Mesothelial cell of epicardium (in vitro differentiated cells): ENCODE results near the gene SLAMF7. TPM values are rescaled to one million over a fixed set of nuclear protein-coding genes. Genes with fewer than 3 reads are reported as not detected.

Experiments
- DNase-seq, 2 experiments: peaks; one replicate each; pipeline ENCODE4 v3.0.0; 2021; ENCODE audit warnings: low spot score in 2 of 2; ENCODE audit not compliant: unreplicated experiment in 2 of 2
- H3K27ac Mint-ChIP-seq: 2 replicates; pipeline ENCODE4 v1.8.0; 2021; ENCODE audit warnings: mixed read lengths
- H3K27me3 Mint-ChIP-seq: 2 replicates; pipeline ENCODE4 v1.8.0; 2021; ENCODE audit warnings: low read depth, mixed read lengths
- H3K36me3 Mint-ChIP-seq: 2 replicates; pipeline ENCODE4 v1.8.0; 2021; ENCODE audit warnings: mixed read lengths
- H3K4me1 Mint-ChIP-seq: 2 replicates; pipeline ENCODE4 v1.8.0; 2021; ENCODE audit warnings: mixed read lengths
- H3K4me3 Mint-ChIP-seq: 2 replicates; pipeline ENCODE4 v1.8.0; 2021; ENCODE audit warnings: mild to moderate bottlenecking, moderate library complexity, mixed read lengths
- H3K9me3 Mint-ChIP-seq: 2 replicates; pipeline ENCODE4 v1.8.0; 2021; ENCODE audit warnings: mixed read lengths
- total RNA-seq: library from RNA; stranded (reverse); gene quantifications from 3 replicates; pipeline ENCODE4 v1.2.1, GENCODE V29; 2021
- TF ChIP-seq, protein P1 (sequence below): fragments of 200-600 bp; sonication (generic); IDR thresholded peaks from one replicate; pipeline ENCODE4 v1.5.0; 2021; ENCODE audit warnings: antibody characterized with exemption; ENCODE audit not compliant: unreplicated experiment

SLAMF7 gene
- total RNA-seq, 1 donor from 2014 or later = not detected

DNA sequence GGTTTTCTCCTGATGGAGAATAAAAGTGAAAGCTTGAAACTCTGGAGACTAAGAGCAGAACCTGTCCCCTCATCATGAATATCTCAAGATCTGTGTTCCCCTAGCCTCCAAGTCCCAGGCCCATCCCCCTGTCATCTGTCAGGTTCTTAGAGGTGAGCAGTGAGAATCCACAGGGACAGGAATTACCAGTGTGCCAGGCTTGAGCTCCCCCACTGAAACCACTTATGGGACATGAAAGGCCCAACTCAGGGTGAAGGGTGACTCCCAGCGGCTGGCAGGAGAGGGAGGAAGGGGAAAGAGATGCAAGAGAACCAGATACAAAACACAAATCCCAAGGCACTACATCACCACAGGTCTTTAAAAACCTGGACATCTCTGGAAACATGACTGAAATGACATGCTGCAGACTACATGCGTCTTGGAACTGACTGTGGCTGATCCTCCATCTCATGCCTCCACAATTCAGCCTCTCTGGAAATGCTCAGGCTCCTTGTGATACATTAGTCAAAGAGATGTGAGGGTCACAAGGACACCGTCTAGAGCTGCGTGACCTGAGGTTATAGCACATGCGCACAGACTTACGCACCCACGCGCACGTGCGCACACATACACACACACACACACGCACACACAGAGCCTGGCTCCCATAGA, 50.1 kb downstream of the SLAMF7 start:
- Mint-ChIP-seq H3K27ac (no peak overlapping the region), H3K36me3 (no peaks in the 10 kb centered on the region), H3K4me1 (no peaks in the 10 kb centered on the region), H3K27me3 (no peaks in the 10 kb centered on the region), H3K9me3 (peaks cover 5% of the 10 kb centered on the region), H3K4me3 (no peak overlapping the region)
- TF ChIP-seq, protein P1, sequence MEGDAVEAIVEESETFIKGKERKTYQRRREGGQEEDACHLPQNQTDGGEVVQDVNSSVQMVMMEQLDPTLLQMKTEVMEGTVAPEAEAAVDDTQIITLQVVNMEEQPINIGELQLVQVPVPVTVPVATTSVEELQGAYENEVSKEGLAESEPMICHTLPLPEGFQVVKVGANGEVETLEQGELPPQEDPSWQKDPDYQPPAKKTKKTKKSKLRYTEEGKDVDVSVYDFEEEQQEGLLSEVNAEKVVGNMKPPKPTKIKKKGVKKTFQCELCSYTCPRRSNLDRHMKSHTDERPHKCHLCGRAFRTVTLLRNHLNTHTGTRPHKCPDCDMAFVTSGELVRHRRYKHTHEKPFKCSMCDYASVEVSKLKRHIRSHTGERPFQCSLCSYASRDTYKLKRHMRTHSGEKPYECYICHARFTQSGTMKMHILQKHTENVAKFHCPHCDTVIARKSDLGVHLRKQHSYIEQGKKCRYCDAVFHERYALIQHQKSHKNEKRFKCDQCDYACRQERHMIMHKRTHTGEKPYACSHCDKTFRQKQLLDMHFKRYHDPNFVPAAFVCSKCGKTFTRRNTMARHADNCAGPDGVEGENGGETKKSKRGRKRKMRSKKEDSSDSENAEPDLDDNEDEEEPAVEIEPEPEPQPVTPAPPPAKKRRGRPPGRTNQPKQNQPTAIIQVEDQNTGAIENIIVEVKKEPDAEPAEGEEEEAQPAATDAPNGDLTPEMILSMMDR = no peak
- DNase-seq = no peak

DNA sequence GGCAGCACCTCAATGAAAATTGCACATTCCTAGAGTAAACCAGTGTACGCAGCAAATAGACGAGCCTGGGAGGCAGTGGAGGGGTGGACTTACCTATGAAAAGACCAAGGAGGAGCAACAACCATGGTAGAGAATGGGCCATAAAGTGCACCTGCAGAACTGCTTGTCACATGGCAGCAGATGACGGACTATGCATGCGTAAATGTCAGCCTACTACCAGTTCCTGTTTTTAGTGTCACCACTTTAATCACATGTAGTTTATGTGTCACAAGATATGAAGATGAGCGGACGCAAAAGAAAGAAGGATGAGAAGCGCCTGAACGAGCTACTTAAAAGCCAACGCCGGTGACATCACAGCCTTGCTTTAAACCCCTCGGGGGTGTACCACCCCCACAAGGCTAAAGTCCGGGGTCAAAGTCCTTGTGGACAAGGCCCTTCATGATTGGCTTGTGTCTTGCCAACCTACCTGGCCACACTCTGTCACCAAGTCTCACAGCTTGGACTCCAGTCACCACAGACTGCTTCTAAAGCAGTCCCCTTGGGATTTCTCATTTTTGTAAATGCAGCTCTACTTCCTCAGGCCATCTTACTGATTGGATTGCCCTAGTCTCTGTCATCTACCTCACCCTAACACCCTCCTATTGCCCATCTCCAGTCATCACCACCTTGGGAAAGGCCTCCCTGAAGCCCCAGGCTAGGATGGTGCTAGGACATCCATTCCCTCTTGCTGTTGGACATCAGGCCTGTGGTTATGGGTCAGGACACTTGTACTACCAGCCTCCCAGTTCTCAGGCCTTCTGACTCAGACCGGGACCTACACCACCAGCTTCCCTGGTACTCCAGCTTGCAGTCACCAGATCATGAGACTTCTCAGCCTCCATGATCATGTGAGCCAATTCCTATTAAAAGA, 50.9 kb downstream of the SLAMF7 start:
- no peak for DNase-seq
- Mint-ChIP-seq H3K36me3 (no peaks in the 10 kb centered on the region), H3K9me3 (peaks cover 3% of the 10 kb centered on the region), H3K27ac (no peak overlapping the region), H3K27me3 (no peaks in the 10 kb centered on the region), H3K4me3 (no peak overlapping the region), H3K4me1 (no peaks in the 10 kb centered on the region)
- TF ChIP-seq, protein P1 = no peak

DNA sequence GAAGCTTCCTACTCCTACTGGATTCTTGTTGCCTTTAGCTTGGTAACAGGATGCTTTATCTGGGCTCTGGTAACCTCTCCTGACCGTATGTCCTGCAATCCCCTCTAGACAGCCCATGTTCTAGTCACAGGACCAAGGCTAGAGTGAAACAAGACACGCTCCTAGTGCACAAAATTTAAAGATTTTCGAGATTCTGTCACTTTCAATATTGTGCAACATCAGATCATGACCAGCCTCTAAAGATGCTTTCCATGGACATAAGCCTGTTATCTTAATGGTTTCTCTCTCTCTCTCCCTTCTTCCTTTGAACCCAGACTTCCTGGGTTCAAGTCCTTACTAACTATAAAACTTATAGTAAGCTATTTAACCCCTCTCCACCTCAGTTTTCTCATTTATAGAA, 55.3 kb downstream of the SLAMF7 start:
- TF ChIP-seq, protein P1 = no peak
- Mint-ChIP-seq H3K27ac (no peak overlapping the region), H3K4me1 (no peaks in the 10 kb centered on the region), H3K4me3 (no peak overlapping the region), H3K9me3 (no peaks in the 10 kb centered on the region), H3K27me3 (no peaks in the 10 kb centered on the region), H3K36me3 (no peaks in the 10 kb centered on the region)
- no peak for DNase-seq

DNA sequence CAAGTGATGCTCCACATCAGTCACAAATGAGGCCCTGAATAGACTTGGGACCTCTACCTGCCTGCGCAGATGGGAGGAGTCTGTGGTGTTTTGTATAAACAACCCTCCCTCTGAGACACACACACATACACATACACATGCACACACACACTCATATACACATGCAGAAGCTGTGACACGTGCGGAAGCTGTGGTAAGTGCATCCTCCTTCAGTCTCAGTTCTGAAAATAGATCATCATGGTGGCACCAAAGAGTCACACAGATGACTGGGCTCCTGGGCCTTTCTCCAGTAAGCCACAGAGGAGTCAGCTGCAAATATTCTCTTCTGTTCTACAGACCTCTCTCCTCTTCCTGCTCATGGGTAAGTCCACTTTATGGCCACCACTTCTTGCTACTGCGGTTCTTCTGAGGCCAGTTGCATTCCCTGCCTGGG, 56.9 kb downstream of the SLAMF7 start, which contains the start of gene LY9:
TSS of gene LY9 (plus strand) at position 224 of the 433 bp plus-strand sequence. CDS start at position 238, 14 bp downstream.
- H3K36me3 Mint-ChIP-seq = no peaks in the 10 kb centered on the region
- DNase-seq = no peak
- H3K9me3 Mint-ChIP-seq = no peaks in the 10 kb centered on the region
- H3K4me3 Mint-ChIP-seq = no peak within 1 kb of the TSS
- TF ChIP-seq, protein P1 = no peak
- H3K27me3 Mint-ChIP-seq = no peaks in the 10 kb centered on the region
- no peaks in the 10 kb centered on the region for H3K4me1 Mint-ChIP-seq
- H3K27ac Mint-ChIP-seq = no peak within 1 kb of the TSS

DNA sequence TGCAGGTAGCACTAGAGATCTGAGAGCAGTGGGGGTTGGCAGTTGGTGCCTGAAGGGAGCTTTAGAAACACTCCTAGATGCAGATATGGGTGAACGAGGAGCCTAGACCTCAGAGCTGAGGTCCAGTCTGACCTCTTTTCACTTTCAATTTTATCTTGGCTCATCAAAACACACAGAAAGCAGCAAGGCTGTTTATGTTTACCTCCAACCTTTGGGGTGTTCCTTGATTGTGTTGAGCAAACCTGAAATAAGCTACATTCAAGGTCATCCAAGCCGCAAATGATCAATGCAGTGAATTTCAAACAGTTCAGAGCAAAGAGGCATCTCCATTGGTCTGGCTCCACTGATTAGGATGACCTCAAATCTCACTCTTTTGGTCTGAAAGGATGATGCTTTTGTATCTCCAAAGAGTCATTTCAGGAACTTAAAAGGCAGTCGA, 58.2 kb downstream of the SLAMF7 start:
- TF ChIP-seq, protein P1 = no peak
- H3K27me3 Mint-ChIP-seq = no peaks in the 10 kb centered on the region
- no peak overlapping the region for H3K27ac Mint-ChIP-seq
- no peaks in the 10 kb centered on the region for H3K9me3 Mint-ChIP-seq
- no peaks in the 10 kb centered on the region for H3K36me3 Mint-ChIP-seq
- DNase-seq = no peak
- H3K4me1 Mint-ChIP-seq = no peaks in the 10 kb centered on the region
- no peak overlapping the region for H3K4me3 Mint-ChIP-seq
